Breast epithelium (tissue), 4 donors: ENCODE data around the gene CDX1. TPM values are rescaled to one million over a fixed set of nuclear protein-coding genes. Genes with fewer than 3 reads are reported as not detected.

Experiments
- DNase-seq, 2 donors: peaks; one replicate each; pipeline ENCODE4 v3.0.0-alpha.2; 2019; ENCODE audit warnings: low spot score in 2 of 2
- H3K27ac ChIP-seq, 2 donors: fragments of 200-600 bp; sonication (generic) in 1 of 2; one replicate each; pipeline ENCODE4 v1.5.1; 2016 to 2019; ENCODE audit warnings: mild to moderate bottlenecking in 1 of 2
- H3K27me3 ChIP-seq, 2 donors: fragments of 200-600 bp; sonication (generic) in 1 of 2; one replicate each; pipeline versions ENCODE4 v1.5.1 to v1.6.0; 2017 to 2019; ENCODE audit warnings: control low read depth in 1 of 2, mild to moderate bottlenecking in 1 of 2
- H3K36me3 ChIP-seq: fragments of 200-600 bp; one replicate; pipeline ENCODE4 v1.5.1; 2019
- H3K4me1 ChIP-seq, 2 donors: fragments of 200-600 bp; sonication (generic); one replicate each; pipeline ENCODE4 v1.5.1; 2016 to 2019; ENCODE audit warnings: control low read depth in 1 of 2
- H3K4me3 ChIP-seq, 3 donors: fragments of 200-600 bp; sonication (generic); 1 replicate in 2 of 3; 2 replicates in 1 of 3; pipeline ENCODE4 v1.5.1; 2016 to 2019; ENCODE audit warnings: mild to moderate bottlenecking in 3 of 3, moderate library complexity in 2 of 3
- H3K9me3 ChIP-seq, 2 donors: fragments of 200-600 bp; sonication (generic) in 1 of 2; one replicate each; pipeline ENCODE4 v1.5.1; 2016 to 2019; ENCODE audit warnings: control low read depth in 1 of 2
- CTCF ChIP-seq, 3 donors: fragments of 450-650 bp; IDR thresholded peaks; one replicate each; pipeline ENCODE4 v1.5.1; 2016 to 2017; ENCODE audit warnings: antibody characterized with exemption in 3 of 3, mild to moderate bottlenecking in 3 of 3, moderate library complexity in 3 of 3
- POLR2A ChIP-seq: fragments of 450-650 bp; IDR thresholded peaks from one replicate; pipeline ENCODE4 v1.6.1; 2016; ENCODE audit warnings: antibody characterized with exemption, mild to moderate bottlenecking, moderate library complexity
- POLR2AphosphoS5 ChIP-seq, 3 donors: sonication (generic); formaldehyde crosslinking; IDR thresholded peaks; one replicate each; pipeline ENCODE4 v1.6.1; 2017; ENCODE audit warnings: antibody characterized with exemption in 3 of 3
- intact Hi-C: fragments of 100-400 bp; cut with DNase I; formaldehyde crosslinking; loops from one replicate; pipeline ENCODE4 v1.15.1; 2023; ENCODE audit warnings: low total_unique reads
- total RNA-seq, 3 donors: library from RNA; depleted of rRNA; stranded (reverse); fragments of >200 nt; gene quantifications; one replicate each; pipeline ENCODE4 v1.1.0, GENCODE V29; 2016

The CDX1 gene
- total RNA-seq, 3 donors from 2014 or later: 1.3 TPM; not detected in 2

GRCh38 chr5:150163035-150163434 is 3.5 kb upstream of the CDX1 start:
- no peak for TF ChIP-seq CTCF (IDR thresholded peaks at IDR 0.05)
- TF ChIP-seq POLR2AphosphoS5 (IDR thresholded peaks at IDR 0.05): no peak
- no peak for TF ChIP-seq POLR2A
- Histone ChIP-seq H3K27ac (peak overlapping the region; percentile 71 to 84), H3K4me1 (no peaks in the 10 kb centered on the region), H3K9me3 (no peaks in the 10 kb centered on the region), H3K36me3 (no peaks in the 10 kb centered on the region), H3K27me3 (peaks cover 0 to 10% of the 10 kb centered on the region in 2 donors), H3K4me3 (no peak overlapping the region)
- no peak for DNase-seq
- intact Hi-C loops: loop anchor here (10.0 kb wide), 1 partner anchor 52 kb away; no protein-coding TSS in a partner anchor

- Histone ChIP-seq H3K27me3 (peaks cover 0 to 10% of the 10 kb centered on the region in 2 donors), H3K4me1 (no peaks in the 10 kb centered on the region), H3K36me3 (no peaks in the 10 kb centered on the region), H3K9me3 (no peaks in the 10 kb centered on the region), H3K4me3 (no peak overlapping the region), H3K27ac (peak overlapping the region; percentile 71 to 84)
- intact Hi-C loops: loop anchor here (10.0 kb wide), 1 partner anchor 51 kb away; no protein-coding TSS in a partner anchor
- no peak for DNase-seq
- TF ChIP-seq POLR2AphosphoS5 (IDR thresholded peaks at IDR 0.05): no peak
- TF ChIP-seq POLR2A: no peak
- no peak for TF ChIP-seq CTCF (IDR thresholded peaks at IDR 0.05)
Observed at GRCh38 chr5:150163547-150164059, 3.0 kb upstream of the CDX1 start.

- H3K4me3 ChIP-seq: no peak overlapping the region
- no peaks in the 10 kb centered on the region for H3K9me3 ChIP-seq
- H3K27ac ChIP-seq: peak overlapping the region; percentile 71 to 84
- peak in 1 of 2 donors; percentile 32 for DNase-seq
- no peaks in the 10 kb centered on the region for H3K4me1 ChIP-seq
- intact Hi-C loops: loop anchor here (10.0 kb wide), 1 partner anchor 50 kb away; no protein-coding TSS in a partner anchor
- no peaks in the 10 kb centered on the region for H3K36me3 ChIP-seq
- TF ChIP-seq CTCF (IDR thresholded peaks at IDR 0.05) (no peak), POLR2A (no peak), POLR2AphosphoS5 (IDR thresholded peaks at IDR 0.05) (peak in 2 of 3 donors; percentile 50 to 72)
- peaks cover 0 to 10% of the 10 kb centered on the region in 2 donors for H3K27me3 ChIP-seq
Observed at GRCh38 chr5:150164211-150164980, 2.2 kb upstream of the CDX1 start.

GRCh38 chr5:150166037-150166649 is 435 bp upstream of the CDX1 start:
- no peak for TF ChIP-seq POLR2A
- no peak for TF ChIP-seq POLR2AphosphoS5 (IDR thresholded peaks at IDR 0.05)
- no peak for TF ChIP-seq CTCF (IDR thresholded peaks at IDR 0.05)
- no peaks in the 10 kb centered on the region for H3K4me1 ChIP-seq
- intact Hi-C loops: loop anchor here (10.0 kb wide), 1 partner anchor 49 kb away; no protein-coding TSS in a partner anchor
- H3K4me3 ChIP-seq: no peak overlapping the region
- H3K27me3 ChIP-seq: peaks cover 0 to 10% of the 10 kb centered on the region in 2 donors
- no peak for DNase-seq
- no peaks in the 10 kb centered on the region for H3K36me3 ChIP-seq
- H3K27ac ChIP-seq: peak overlapping the region in 1 of 2 donors; percentile 32
- no peaks in the 10 kb centered on the region for H3K9me3 ChIP-seq

GRCh38 chr5:150167512-150167850 is 903 bp downstream of the CDX1 start:
- Histone ChIP-seq H3K9me3 (no peaks in the 10 kb centered on the region), H3K27ac (no peak overlapping the region), H3K4me3 (no peak overlapping the region), H3K36me3 (no peaks in the 10 kb centered on the region), H3K27me3 (peaks cover 0 to 10% of the 10 kb centered on the region in 2 donors), H3K4me1 (no peaks in the 10 kb centered on the region)
- no peak for DNase-seq
- intact Hi-C loops: loop anchor here (10.0 kb wide), 1 partner anchor 47 kb away; no protein-coding TSS in a partner anchor
- TF ChIP-seq POLR2AphosphoS5 (IDR thresholded peaks at IDR 0.05): no peak
- no peak for TF ChIP-seq CTCF (IDR thresholded peaks at IDR 0.05)
- no peak for TF ChIP-seq POLR2A
